Astrocyte (in vitro differentiated cells and primary cell): ENCODE results near the gene GID4. TPM values are rescaled to one million over a fixed set of nuclear protein-coding genes. Genes with fewer than 3 reads are reported as not detected.

Source experiments
- DNase-seq: peaks from one replicate; pipeline ENCODE4 v3.0.0-alpha.2; 2010; ENCODE audit warnings: low read depth
- FAIRE-seq: peaks from 2 replicates; lab custom pipeline; 2011; peaks lifted over from hg19 to GRCh38; lab: Jason Lieb, UNC
- H2AFZ ChIP-seq: 2 replicates; pipeline ENCODE4 v1.6.0; 2012; ENCODE audit warnings: low read depth, low read length, inconsistent platforms
- H3K27ac ChIP-seq: 2 replicates; pipeline ENCODE4 v1.5.1; 2011; ENCODE audit warnings: low read depth, low read length, inconsistent platforms
- H3K27me3 ChIP-seq: 2 replicates; pipeline ENCODE4 v1.6.0; 2011; ENCODE audit warnings: low read length, inconsistent platforms; ENCODE audit not compliant: insufficient read depth
- H3K36me3 ChIP-seq: 2 replicates; pipeline ENCODE4 v1.5.1; 2011; ENCODE audit warnings: low read length, inconsistent platforms; ENCODE audit not compliant: insufficient read depth
- H3K4me1 ChIP-seq: 2 replicates; pipeline ENCODE4 v1.5.1; 2011; ENCODE audit warnings: low read length, inconsistent platforms; ENCODE audit not compliant: insufficient read depth
- H3K4me2 ChIP-seq: 2 replicates; pipeline ENCODE4 v1.6.0; 2012; ENCODE audit warnings: low read length, inconsistent platforms
- H3K4me3 ChIP-seq: 2 replicates; pipeline ENCODE4 v1.5.1; 2011; ENCODE audit warnings: low read depth, mild to moderate bottlenecking, low read length, inconsistent platforms; ENCODE audit not compliant: insufficient read depth
- H3K79me2 ChIP-seq: 2 replicates; pipeline ENCODE4 v1.6.0; 2012; ENCODE audit warnings: mild to moderate bottlenecking, low read length, inconsistent platforms; ENCODE audit not compliant: insufficient read depth
- H3K9ac ChIP-seq: 2 replicates; pipeline ENCODE4 v1.6.0; 2012; ENCODE audit warnings: mild to moderate bottlenecking, low read length, inconsistent platforms
- H3K9me3 ChIP-seq: 2 replicates; pipeline ENCODE4 v1.5.1; 2012; ENCODE audit warnings: low read depth, mild to moderate bottlenecking, low read length, inconsistent platforms; ENCODE audit not compliant: insufficient read depth
- H4K20me1 ChIP-seq: 2 replicates; pipeline ENCODE4 v1.6.0; 2012; ENCODE audit warnings: low read length, inconsistent platforms; ENCODE audit not compliant: insufficient read depth
- H3K27ac Mint-ChIP-seq: one replicate; pipeline ENCODE4 v1.8.0; 2021; ENCODE audit warnings: mild to moderate bottlenecking, mixed read lengths; ENCODE audit not compliant: unreplicated experiment
- H3K27me3 Mint-ChIP-seq: one replicate; pipeline ENCODE4 v1.8.0; 2021; ENCODE audit warnings: low read depth, mixed read lengths; ENCODE audit not compliant: unreplicated experiment
- H3K36me3 Mint-ChIP-seq: one replicate; pipeline ENCODE4 v1.8.0; 2021; ENCODE audit warnings: low read depth, mixed read lengths; ENCODE audit not compliant: unreplicated experiment
- H3K4me1 Mint-ChIP-seq: one replicate; pipeline ENCODE4 v1.8.0; 2021; ENCODE audit warnings: low read depth, mixed read lengths; ENCODE audit not compliant: unreplicated experiment
- H3K4me3 Mint-ChIP-seq: one replicate; pipeline ENCODE4 v1.8.0; 2021; ENCODE audit warnings: mild to moderate bottlenecking, moderate library complexity, mixed read lengths; ENCODE audit not compliant: unreplicated experiment
- H3K9me3 Mint-ChIP-seq: one replicate; pipeline ENCODE4 v1.8.0; 2021; ENCODE audit warnings: mild to moderate bottlenecking, mixed read lengths; ENCODE audit not compliant: unreplicated experiment
- EZH2 ChIP-seq: IDR thresholded peaks from 2 replicates; pipeline ENCODE4 v1.6.1; 2012; ENCODE audit warnings: mild to moderate bottlenecking, low read length, inconsistent platforms; ENCODE audit not compliant: insufficient read depth
- total RNA-seq: library from RNA; stranded (reverse); gene quantifications from 2 replicates; pipeline ENCODE4 v1.2.1, GENCODE V29; 2021
- TF ChIP-seq, protein P1 (sequence below): IDR thresholded peaks from 2 replicates; pipeline ENCODE4 v1.5.1; 2011; ENCODE audit warnings: low read depth, mild to moderate bottlenecking, inconsistent platforms, low read length, moderate library complexity; ENCODE audit not compliant: insufficient read depth

Gene GID4
- total RNA-seq, 1 donor from 2014 or later, result 9.9 TPM

DNA sequence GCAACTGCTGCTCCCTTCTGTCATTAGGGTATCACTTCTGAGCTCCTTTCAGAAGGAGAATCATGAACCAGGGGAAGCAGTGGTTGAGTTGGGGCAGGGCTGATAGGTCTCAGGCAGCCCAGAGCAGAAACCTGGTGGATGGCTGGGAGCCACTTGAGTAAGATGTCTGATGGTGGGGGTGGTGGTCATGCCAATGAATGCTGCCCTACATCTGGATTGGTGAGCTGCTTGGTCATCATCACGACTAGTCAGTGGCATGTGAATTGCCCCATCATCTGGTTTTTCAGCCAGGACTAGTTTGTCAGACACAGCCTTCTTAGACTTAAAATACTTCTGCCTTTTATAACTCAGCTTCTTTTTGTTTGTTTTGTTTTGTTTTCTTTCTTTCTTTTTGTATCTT lies 2.6 kb downstream of the GID4 start:
- no peak overlapping the region for H3K27ac ChIP-seq
- H2AFZ ChIP-seq, result no peak overlapping the region
- H3K27me3 Mint-ChIP-seq, result no peaks in the 10 kb centered on the region
- H3K4me2 ChIP-seq, result no peak overlapping the region
- H4K20me1 ChIP-seq, result peaks cover 27% of the 10 kb centered on the region
- no peak overlapping the region for H3K4me3 ChIP-seq
- peaks cover 35% of the 10 kb centered on the region for H3K79me2 ChIP-seq
- DNase-seq, result peak; percentile 20
- H3K4me1 Mint-ChIP-seq, result peaks cover 22% of the 10 kb centered on the region
- H3K36me3 Mint-ChIP-seq, result peaks cover 2% of the 10 kb centered on the region
- H3K9me3 ChIP-seq, result no peaks in the 10 kb centered on the region
- TF ChIP-seq EZH2, result no peak
- TF ChIP-seq, protein P1, sequence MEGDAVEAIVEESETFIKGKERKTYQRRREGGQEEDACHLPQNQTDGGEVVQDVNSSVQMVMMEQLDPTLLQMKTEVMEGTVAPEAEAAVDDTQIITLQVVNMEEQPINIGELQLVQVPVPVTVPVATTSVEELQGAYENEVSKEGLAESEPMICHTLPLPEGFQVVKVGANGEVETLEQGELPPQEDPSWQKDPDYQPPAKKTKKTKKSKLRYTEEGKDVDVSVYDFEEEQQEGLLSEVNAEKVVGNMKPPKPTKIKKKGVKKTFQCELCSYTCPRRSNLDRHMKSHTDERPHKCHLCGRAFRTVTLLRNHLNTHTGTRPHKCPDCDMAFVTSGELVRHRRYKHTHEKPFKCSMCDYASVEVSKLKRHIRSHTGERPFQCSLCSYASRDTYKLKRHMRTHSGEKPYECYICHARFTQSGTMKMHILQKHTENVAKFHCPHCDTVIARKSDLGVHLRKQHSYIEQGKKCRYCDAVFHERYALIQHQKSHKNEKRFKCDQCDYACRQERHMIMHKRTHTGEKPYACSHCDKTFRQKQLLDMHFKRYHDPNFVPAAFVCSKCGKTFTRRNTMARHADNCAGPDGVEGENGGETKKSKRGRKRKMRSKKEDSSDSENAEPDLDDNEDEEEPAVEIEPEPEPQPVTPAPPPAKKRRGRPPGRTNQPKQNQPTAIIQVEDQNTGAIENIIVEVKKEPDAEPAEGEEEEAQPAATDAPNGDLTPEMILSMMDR, result no peak
- H3K9ac ChIP-seq, result no peak overlapping the region
- no peak overlapping the region for H3K27ac Mint-ChIP-seq
- H3K27me3 ChIP-seq, result no peaks in the 10 kb centered on the region
- no peak for FAIRE-seq
- H3K4me3 Mint-ChIP-seq, result no peak overlapping the region
- H3K4me1 ChIP-seq, result peaks cover 15% of the 10 kb centered on the region
- no peaks in the 10 kb centered on the region for H3K9me3 Mint-ChIP-seq
- peaks cover 2% of the 10 kb centered on the region for H3K36me3 ChIP-seq

- H3K27ac ChIP-seq, result no peak overlapping the region
- H4K20me1 ChIP-seq, result peaks cover 26% of the 10 kb centered on the region
- no peaks in the 10 kb centered on the region for H3K9me3 Mint-ChIP-seq
- no peaks in the 10 kb centered on the region for H3K27me3 Mint-ChIP-seq
- H3K4me2 ChIP-seq, result no peak overlapping the region
- H3K9ac ChIP-seq, result no peak overlapping the region
- peaks cover 19% of the 10 kb centered on the region for H3K4me1 Mint-ChIP-seq
- peaks cover 28% of the 10 kb centered on the region for H3K79me2 ChIP-seq
- peaks cover 7% of the 10 kb centered on the region for H3K36me3 ChIP-seq
- H2AFZ ChIP-seq, result no peak overlapping the region
- FAIRE-seq, result no peak
- TF ChIP-seq, protein P1, result no peak
- H3K36me3 Mint-ChIP-seq, result peaks cover 3% of the 10 kb centered on the region
- no peak overlapping the region for H3K27ac Mint-ChIP-seq
- no peak overlapping the region for H3K4me3 ChIP-seq
- H3K27me3 ChIP-seq, result no peaks in the 10 kb centered on the region
- H3K4me1 ChIP-seq, result peaks cover 15% of the 10 kb centered on the region
- no peak for DNase-seq
- H3K4me3 Mint-ChIP-seq, result no peak overlapping the region
- no peaks in the 10 kb centered on the region for H3K9me3 ChIP-seq
Measured at GRCh38 chr17:18042983-18043382, 3.8 kb downstream of the GID4 start.

DNA sequence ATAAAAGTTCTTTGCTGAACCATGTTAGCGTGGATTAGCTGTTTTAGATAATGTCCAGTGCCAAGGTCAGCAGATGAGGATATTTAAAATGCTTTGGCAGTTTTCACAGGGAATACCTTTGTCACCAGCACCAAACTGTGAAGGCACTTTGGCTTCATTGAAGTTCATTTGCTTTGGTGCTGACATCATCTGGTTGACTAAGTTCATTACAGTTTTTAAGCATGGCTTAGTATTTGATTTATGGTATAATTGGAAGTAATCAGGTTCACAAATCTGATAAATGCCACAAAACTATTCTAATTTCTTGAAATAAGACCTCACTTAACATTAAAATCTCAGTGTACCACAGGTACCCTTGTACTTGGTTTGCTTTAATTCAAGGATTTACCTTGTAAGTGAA lies 4.3 kb downstream of the GID4 start:
- Histone ChIP-seq H3K9me3 (no peaks in the 10 kb centered on the region), H3K4me1 (peaks cover 10% of the 10 kb centered on the region), H2AFZ (no peak overlapping the region), H3K79me2 (peaks cover 23% of the 10 kb centered on the region), H3K36me3 (peaks cover 7% of the 10 kb centered on the region), H3K27ac (no peak overlapping the region), H4K20me1 (peaks cover 22% of the 10 kb centered on the region), H3K4me3 (no peak overlapping the region), H3K4me2 (no peak overlapping the region), H3K9ac (no peak overlapping the region), H3K27me3 (no peaks in the 10 kb centered on the region)
- H3K27me3 Mint-ChIP-seq, result no peaks in the 10 kb centered on the region
- H3K36me3 Mint-ChIP-seq, result peaks cover 3% of the 10 kb centered on the region
- TF ChIP-seq, protein P1, result peak; percentile 14
- no peak for TF ChIP-seq EZH2
- no peak overlapping the region for H3K27ac Mint-ChIP-seq
- H3K9me3 Mint-ChIP-seq, result no peaks in the 10 kb centered on the region
- FAIRE-seq (no peak), DNase-seq (peak; percentile 8)
- peaks cover 14% of the 10 kb centered on the region for H3K4me1 Mint-ChIP-seq
- no peak overlapping the region for H3K4me3 Mint-ChIP-seq
